SU-DHL-6 (cell line): Measurements from ENCODE around the gene AZI2.

ENCODE experiments used
- H2AFZ ChIP-seq: fragments of 200-600 bp; sonication (generic); 2 replicates; pipeline ENCODE4 v1.6.1; 2014; ENCODE audit warnings: low read depth, mild to moderate bottlenecking, moderate library complexity, mixed read lengths, antibody characterized with exemption, low read length; ENCODE audit not compliant: severe bottlenecking
- H3F3A ChIP-seq: fragments of 200-600 bp; shearing (Covaris generic); 2 replicates; pipeline ENCODE4 v1.6.0; 2016; ENCODE audit warnings: antibody characterized with exemption, mild to moderate bottlenecking; ENCODE audit not compliant: insufficient read depth
- H3K27ac ChIP-seq: fragments of 200-600 bp; sonication (generic); 2 replicates; pipeline ENCODE4 v1.5.1; 2016; ENCODE audit warnings: low read depth, mild to moderate bottlenecking, low read length, moderate library complexity, mixed read lengths
- H3K27me3 ChIP-seq: fragments of 200-600 bp; sonication (generic), shearing (Covaris generic); 2 replicates; pipeline ENCODE4 v1.6.0; 2014; ENCODE audit warnings: mild to moderate bottlenecking, low read length
- H3K36me3 ChIP-seq: fragments of 200-600 bp; sonication (generic); 2 replicates; pipeline ENCODE4 v1.6.1; 2014; ENCODE audit warnings: mild to moderate bottlenecking, low read length, mixed read lengths
- H3K4me2 ChIP-seq: fragments of 300-600, 200-600 bp; shearing (Covaris generic), sonication (generic); 2 replicates; pipeline ENCODE4 v1.6.0; 2014; ENCODE audit warnings: low read length, low read depth, mild to moderate bottlenecking; ENCODE audit not compliant: poor library complexity, severe bottlenecking
- H3K4me3 ChIP-seq: fragments of 200-600 bp; sonication (generic); 2 replicates; pipeline ENCODE4 v1.5.1; 2014; ENCODE audit warnings: antibody characterized with exemption, low read length, mild to moderate bottlenecking, mixed read lengths; ENCODE audit not compliant: insufficient read depth, poor library complexity, severe bottlenecking
- H3K79me2 ChIP-seq: fragments of 200-600 bp; sonication (generic); 2 replicates; pipeline ENCODE4 v1.6.1; 2014; ENCODE audit warnings: mild to moderate bottlenecking, low read length, moderate library complexity; ENCODE audit not compliant: insufficient read depth
- H3K9ac ChIP-seq: fragments of 200-600 bp; sonication (generic); 2 replicates; pipeline ENCODE4 v1.7.0; 2014; ENCODE audit warnings: mild to moderate bottlenecking, low read length
- H3K9me2 ChIP-seq: fragments of 200-600 bp; sonication (generic); replicated peaks from 2 replicates; pipeline ENCODE4 v1.6.1; 2014; ENCODE audit warnings: low read length; ENCODE audit not compliant: insufficient read depth
- H3K9me3 ChIP-seq: fragments of 200-600 bp; sonication (generic); 2 replicates; pipeline ENCODE4 v1.6.1; 2014; ENCODE audit warnings: low read length, mixed read lengths; ENCODE audit not compliant: insufficient read depth
- H4K20me1 ChIP-seq: fragments of 200-600 bp; sonication (generic); 2 replicates; pipeline ENCODE4 v1.6.1; 2014; ENCODE audit warnings: low read depth, mild to moderate bottlenecking, antibody characterized with exemption, low read length, moderate library complexity, mixed read lengths
- CTCF ChIP-seq: fragments of 200-600 bp; sonication (generic); IDR thresholded peaks from one replicate; pipeline ENCODE4 v1.5.1; 2017; ENCODE audit warnings: antibody characterized with exemption, mild to moderate bottlenecking, low read length, moderate library complexity; ENCODE audit not compliant: insufficient read depth, poor library complexity, severe bottlenecking
- EZH2phosphoT487 ChIP-seq: fragments of 200-600 bp; sonication (generic), shearing (Covaris generic); conservative IDR thresholded peaks from 2 replicates; pipeline ENCODE4 v1.6.1; 2018; ENCODE audit warnings: mild to moderate bottlenecking, antibody characterized with exemption, low read length, moderate library complexity, mixed read lengths

The AZI2 gene

GRCh38 chr3:28348629-28349468 is at the start of gene AZI2, which contains the start of gene ZCWPW2:
TSS of gene AZI2 (minus strand) at chr3:28348824. CDS start at chr3:28340617, 8,207 bp downstream.
TSS of gene ZCWPW2 (plus strand) at chr3:28348721. CDS start at chr3:28413069, 64,348 bp downstream.
- Histone ChIP-seq H3K27ac (peak within 1 kb of the TSS; percentile 40), H3K9me3 (no peaks in the 10 kb centered on the region), H3K36me3 (peaks cover 8% of the 10 kb centered on the region; the same call in 1 of the 2 replicates), H2AFZ (peak within 1 kb of the TSS; percentile 81), H3F3A (no peaks in the 10 kb centered on the region), H3K9ac (peak within 1 kb of the TSS; percentile 73), H3K79me2 (peaks cover 4% of the 10 kb centered on the region; the same call in 1 of the 2 replicates), H3K4me2 (peak within 1 kb of the TSS; percentile 95), H3K9me2 (no peaks in the 10 kb centered on the region), H4K20me1 (no peaks in the 10 kb centered on the region), H3K27me3 (no peaks in the 10 kb centered on the region), H3K4me3 (peak within 1 kb of the TSS; percentile 66)
- TF ChIP-seq EZH2phosphoT487 (no peak), CTCF (no peak)

GRCh38 chr3:28388978-28389377 is 40.4 kb upstream of the AZI2 start:
- Histone ChIP-seq H3K27ac (no peak overlapping the region), H3K4me3 (no peak overlapping the region), H3F3A (no peaks in the 10 kb centered on the region), H3K27me3 (no peaks in the 10 kb centered on the region), H4K20me1 (no peaks in the 10 kb centered on the region), H3K9me3 (0 out of 2 replicates have a peak, but pooled peaks cover 8% of the 10 kb centered on the region), H3K9ac (no peak overlapping the region), H3K79me2 (no peaks in the 10 kb centered on the region), H3K4me2 (no peak overlapping the region), H3K9me2 (no peaks in the 10 kb centered on the region), H3K36me3 (no peaks in the 10 kb centered on the region), H2AFZ (no peak overlapping the region)
- TF ChIP-seq CTCF (no peak), EZH2phosphoT487 (no peak)

GRCh38 chr3:28386049-28386448 is 37.4 kb upstream of the AZI2 start:
- TF ChIP-seq CTCF (no peak), EZH2phosphoT487 (no peak)
- Histone ChIP-seq H4K20me1 (no peaks in the 10 kb centered on the region), H3K9me2 (no peaks in the 10 kb centered on the region), H3F3A (no peaks in the 10 kb centered on the region), H3K27me3 (no peaks in the 10 kb centered on the region), H3K27ac (no peak overlapping the region), H3K79me2 (no peaks in the 10 kb centered on the region), H2AFZ (no peak overlapping the region), H3K36me3 (no peaks in the 10 kb centered on the region), H3K9me3 (no peaks in the 10 kb centered on the region), H3K4me2 (no peak overlapping the region), H3K4me3 (no peak overlapping the region), H3K9ac (no peak overlapping the region)
